GM18507 (cell line): ENCODE data around the gene MRPS2.
"Not testable (repeated sequence)": the region's sequence is repeated elsewhere in the genome, so short reads cannot be mapped to it uniquely, and the experiment has no call there.

Source experiments
- DNase-seq: peaks from one replicate; pipeline ENCODE4 v3.0.0; 2011; ENCODE audit warnings: low read depth; ENCODE audit not compliant: insufficient read length; ENCODE audit errors: extremely low spot score
- FAIRE-seq: peaks from 2 replicates; lab custom pipeline; 2011; peaks lifted over from hg19 to GRCh38; lab: Jason Lieb, UNC

Gene MRPS2

GRCh38 chr9:135526089-135526729, 25.7 kb downstream of the MRPS2 start:
- FAIRE-seq = no peak
- DNase-seq = no peak

GRCh38 chr9:135526730-135527571, 26.5 kb downstream of the MRPS2 start:
- no peak for DNase-seq
- no peak for FAIRE-seq

- not testable (repeated sequence) for DNase-seq, FAIRE-seq
Measured at GRCh38 chr9:135528842-135529435, 28.5 kb downstream of the MRPS2 start.

- DNase-seq (no peak), FAIRE-seq (no peak)
Measured at GRCh38 chr9:135530146-135530545, 29.7 kb downstream of the MRPS2 start.

- FAIRE-seq = no peak
- DNase-seq = no peak
Measured at GRCh38 chr9:135531096-135531495, 30.6 kb downstream of the MRPS2 start.

- FAIRE-seq = no peak
- no peak for DNase-seq
Measured at GRCh38 chr9:135533113-135533512, 32.6 kb downstream of the MRPS2 start.

- no peak for DNase-seq
- no peak for FAIRE-seq
Measured at GRCh38 chr9:135533674-135534073, 33.2 kb downstream of the MRPS2 start.

- not testable (repeated sequence) for DNase-seq, FAIRE-seq
Measured at GRCh38 chr9:135534192-135534711, 33.8 kb downstream of the MRPS2 start.

- FAIRE-seq, DNase-seq: not testable (repeated sequence)
Measured at GRCh38 chr9:135534826-135535225, 34.3 kb downstream of the MRPS2 start.

GRCh38 chr9:135535631-135536030, 35.1 kb downstream of the MRPS2 start:
- not testable (repeated sequence) for DNase-seq, FAIRE-seq

- FAIRE-seq (no peak), DNase-seq (no peak)
Measured at GRCh38 chr9:135536216-135536615, 35.7 kb downstream of the MRPS2 start.

- not testable (repeated sequence) for FAIRE-seq
Measured at GRCh38 chr9:135543262-135543894, 42.9 kb downstream of the MRPS2 start.

GRCh38 chr9:135544981-135545635, 44.6 kb downstream of the MRPS2 start:
- FAIRE-seq = no peak
- no peak for DNase-seq

More at GRCh38 chr9:135543262-135543894, 42.9 kb downstream of the MRPS2 start:
- DNase-seq = not testable (repeated sequence)

- FAIRE-seq = not testable (repeated sequence)
Measured at GRCh38 chr9:135545646-135546176, 45.2 kb downstream of the MRPS2 start, which contains the start of gene OBP2A. Gene OBP2A, plus strand, starts transcription at chr9:135546126. Its CDS starts 55 bp downstream, at chr9:135546181.

GRCh38 chr9:135546792-135547617, 46.5 kb downstream of the MRPS2 start:
- DNase-seq, FAIRE-seq: not testable (repeated sequence)

More at GRCh38 chr9:135545646-135546176, 45.2 kb downstream of the MRPS2 start, which contains the start of gene OBP2A:
- DNase-seq = not testable (repeated sequence)

- no peak for DNase-seq
- FAIRE-seq = no peak
Measured at GRCh38 chr9:135547756-135548736, 47.6 kb downstream of the MRPS2 start.
